ENCODE data around the gene GLI3.

Gene GLI3

GRCh38 chr7:41984888-41985287, 252.1 kb downstream of the GLI3 start:
- Histone ChIP-seq H3K4me3 (ENCODE audit: low read depth, low read length) (no peak overlapping the region), H3K4me1 (ENCODE audit: control insufficient read depth, insufficient read depth, low read length) (no peaks in the 10 kb centered on the region), H3K9me3 (ENCODE audit: control insufficient read depth, insufficient read depth, low read depth, low read length) (no peaks in the 10 kb centered on the region), H3K27ac (ENCODE audit: extremely low read depth, low read depth, low read length) (no peak overlapping the region), H3K36me3 (ENCODE audit: control insufficient read depth in 2 of 2, insufficient read depth in 1 of 2, low read length in 2 of 2) (peaks cover 0 to 3% of the 10 kb centered on the region in 2 experiments; a peak in 1 of 3 replicates)
- no peak for TF ChIP-seq HOXA7 (CRISPR knock-in tag; IDR thresholded peaks at IDR 0.05; ENCODE audit: borderline replicate concordance)
- no peak for TF ChIP-seq ZNF449 (tag by site-specific recombination; IDR thresholded peaks at IDR 0.05)
- TF ChIP-seq ZNF266 (tag by site-specific recombination; IDR thresholded peaks at IDR 0.05; ENCODE audit: low read depth) = no peak
- TF ChIP-seq ZNF670 (tag by site-specific recombination; IDR thresholded peaks at IDR 0.05; ENCODE audit: low read depth) = no peak
- no peak for TF ChIP-seq GLI4 (tag by site-specific recombination; IDR thresholded peaks at IDR 0.05)
- TF ChIP-seq ZNF777 (tag by site-specific recombination; IDR thresholded peaks at IDR 0.05; ENCODE audit: borderline replicate concordance) = no peak
- TF ChIP-seq HIC1 (tag by site-specific recombination; IDR thresholded peaks at IDR 0.05) = no peak
- TF ChIP-seq ZBTB6 (tag by site-specific recombination; IDR thresholded peaks at IDR 0.05) = no peak
- TF ChIP-seq BCL11A (tag by site-specific recombination; IDR thresholded peaks at IDR 0.05; ENCODE audit: low read depth) = no peak
- TF ChIP-seq ZNF571 (tag by site-specific recombination; IDR thresholded peaks at IDR 0.05) = no peak
- no peak for TF ChIP-seq ZNF561 (tag by site-specific recombination; IDR thresholded peaks at IDR 0.05; ENCODE audit: borderline replicate concordance)
- no peak for TF ChIP-seq ZNF169 (tag by site-specific recombination; IDR thresholded peaks at IDR 0.05)
- no peak for TF ChIP-seq ZNF114 (tag by site-specific recombination; IDR thresholded peaks at IDR 0.05)
- no peak for TF ChIP-seq ZNF16 (tag by site-specific recombination; IDR thresholded peaks at IDR 0.05; ENCODE audit: low read depth)
- CTCF ChIA-PET = interaction anchor here (0.9 to 1.0 kb wide), 2 partner anchors 44 to 288 kb away, joined by 3 to 6 read pairs; no protein-coding TSS in a partner anchor
- POLR2A ChIA-PET = no interaction called here

- CTCF ChIA-PET = interaction anchor here (1.0 to 4.6 kb wide), 5 partner anchors 17 to 709 kb away, joined by 3 to 18 read pairs (median 14); no protein-coding TSS in a partner anchor
- H3K4me3 ChIP-seq (ENCODE audit: low read depth, low read length) = no peak overlapping the region
- no peak overlapping the region for H3K27ac ChIP-seq (ENCODE audit: extremely low read depth, low read depth, low read length)
- POLR2A ChIA-PET = no interaction called here
- peaks cover 3 to 27% of the 10 kb centered on the region in 2 experiments; a peak in 2 of 3 replicates for H3K36me3 ChIP-seq (ENCODE audit: control insufficient read depth in 2 of 2, insufficient read depth in 1 of 2, low read length in 2 of 2)
- H3K9me3 ChIP-seq (ENCODE audit: control insufficient read depth, insufficient read depth, low read depth, low read length) = no peaks in the 10 kb centered on the region
- H3K4me1 ChIP-seq (ENCODE audit: control insufficient read depth, insufficient read depth, low read length) = no peaks in the 10 kb centered on the region
- TF ChIP-seq ZNF580 (tag by site-specific recombination; IDR thresholded peaks at IDR 0.05) = no peak
- no peak for TF ChIP-seq ZBTB1 (tag by site-specific recombination; IDR thresholded peaks at IDR 0.05)
- TF ChIP-seq ZNF211 (tag by site-specific recombination; IDR thresholded peaks at IDR 0.05; ENCODE audit: low read depth) = no peak
- TF ChIP-seq SCRT1 (tag by site-specific recombination; IDR thresholded peaks at IDR 0.05; ENCODE audit: borderline replicate concordance) = no peak
- TF ChIP-seq AEBP2 (tag by site-specific recombination; IDR thresholded peaks at IDR 0.05; ENCODE audit: borderline replicate concordance) = no peak
- TF ChIP-seq KLF10 (tag by site-specific recombination; IDR thresholded peaks at IDR 0.05) = no peak
- TF ChIP-seq ZNF677 (tag by site-specific recombination; IDR thresholded peaks at IDR 0.05) = no peak
Measured at GRCh38 chr7:41981046-41982040, 255.7 kb downstream of the GLI3 start.
